ENCODE results near the gene IL25.

Gene IL25

DNA sequence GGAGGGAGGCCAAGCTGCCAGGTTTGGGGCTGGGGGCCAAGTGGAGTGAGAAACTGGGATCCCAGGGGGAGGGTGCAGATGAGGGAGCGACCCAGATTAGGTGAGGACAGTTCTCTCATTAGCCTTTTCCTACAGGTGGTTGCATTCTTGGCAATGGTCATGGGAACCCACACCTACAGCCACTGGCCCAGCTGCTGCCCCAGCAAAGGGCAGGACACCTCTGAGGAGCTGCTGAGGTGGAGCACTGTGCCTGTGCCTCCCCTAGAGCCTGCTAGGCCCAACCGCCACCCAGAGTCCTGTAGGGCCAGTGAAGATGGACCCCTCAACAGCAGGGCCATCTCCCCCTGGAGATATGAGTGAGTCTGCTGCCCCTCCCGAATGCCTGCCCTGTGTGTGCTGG is 432 bp downstream of the IL25 start:
- Histone ChIP-seq H3K4me1 (ENCODE audit: insufficient read depth, low read length) (no peaks in the 10 kb centered on the region), H3K4me3 (ENCODE audit: low read length) (no peak overlapping the region), H3K36me3 (ENCODE audit: insufficient read depth, low read length) (no peaks in the 10 kb centered on the region), H3K9me3 (ENCODE audit: low read length) (no peaks in the 10 kb centered on the region), H2AFZ (ENCODE audit: low read depth, low read length) (no peak overlapping the region), H3K27me3 (ENCODE audit: insufficient read depth, low read length) (peaks cover 46% of the 10 kb centered on the region)

DNA sequence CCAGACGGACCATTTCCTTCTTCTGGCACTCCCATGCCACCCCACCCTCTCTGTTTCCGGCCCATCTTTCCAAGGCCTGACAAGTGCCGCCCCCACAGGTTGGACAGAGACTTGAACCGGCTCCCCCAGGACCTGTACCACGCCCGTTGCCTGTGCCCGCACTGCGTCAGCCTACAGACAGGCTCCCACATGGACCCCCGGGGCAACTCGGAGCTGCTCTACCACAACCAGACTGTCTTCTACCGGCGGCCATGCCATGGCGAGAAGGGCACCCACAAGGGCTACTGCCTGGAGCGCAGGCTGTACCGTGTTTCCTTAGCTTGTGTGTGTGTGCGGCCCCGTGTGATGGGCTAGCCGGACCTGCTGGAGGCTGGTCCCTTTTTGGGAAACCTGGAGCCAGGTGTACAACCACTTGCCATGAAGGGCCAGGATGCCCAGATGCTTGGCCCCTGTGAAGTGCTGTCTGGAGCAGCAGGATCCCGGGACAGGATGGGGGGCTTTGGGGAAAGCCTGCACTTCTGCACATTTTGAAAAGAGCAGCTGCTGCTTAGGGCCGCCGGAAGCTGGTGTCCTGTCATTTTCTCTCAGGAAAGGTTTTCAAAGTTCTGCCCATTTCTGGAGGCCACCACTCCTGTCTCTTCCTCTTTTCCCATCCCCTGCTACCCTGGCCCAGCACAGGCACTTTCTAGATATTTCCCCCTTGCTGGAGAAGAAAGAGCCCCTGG is 3.1 kb downstream of the IL25 start:
- no peaks in the 10 kb centered on the region for H3K36me3 ChIP-seq (ENCODE audit: insufficient read depth, low read length)

DNA sequence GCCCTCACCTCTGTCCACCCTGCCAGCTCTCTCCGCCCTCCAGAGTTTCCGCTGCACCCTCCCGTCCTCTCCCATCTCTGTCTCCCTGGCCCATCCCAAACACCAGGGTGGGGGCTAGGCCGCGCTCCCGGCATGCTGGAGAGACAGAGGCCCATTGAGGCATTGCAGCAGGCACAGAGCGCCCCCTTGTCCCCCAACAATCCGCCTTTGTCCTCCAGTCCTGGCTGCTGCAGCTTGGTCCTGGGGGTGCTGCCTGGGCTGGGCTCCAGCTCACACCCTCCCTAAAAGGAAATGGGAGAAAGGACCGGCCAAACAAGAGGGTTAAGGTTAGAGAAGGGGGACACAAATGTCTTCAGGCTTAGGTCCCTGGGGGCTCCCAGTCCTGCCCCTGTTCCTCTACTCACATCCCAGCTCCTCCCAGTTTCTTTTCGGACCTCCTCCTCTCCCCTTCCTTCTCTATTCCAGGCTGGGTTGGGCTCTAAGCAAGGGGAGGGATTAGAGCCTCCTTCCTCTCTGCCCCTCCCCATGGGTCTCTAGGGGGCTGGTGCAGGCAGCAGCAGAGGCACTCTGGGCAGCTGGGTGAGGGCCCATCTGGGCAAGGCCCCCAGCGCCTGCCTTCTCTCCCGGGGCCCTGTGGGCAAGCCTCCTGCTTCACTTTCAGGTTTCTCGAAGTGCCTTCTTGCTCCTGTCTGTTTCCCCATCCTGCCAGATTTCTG is 4.0 kb downstream of the IL25 start, which contains the start of gene CMTM5:
CMTM5 (plus strand) TSS at position 565 of the 716 bp plus-strand sequence. CDS start 206 bp downstream, outside the sequence.
- no peaks in the 10 kb centered on the region for H3K36me3 ChIP-seq (ENCODE audit: insufficient read depth, low read length)

More for the DNA sequence above, 3.1 kb downstream of the IL25 start:
- Histone ChIP-seq H3K9me3 (ENCODE audit: low read length) (no peaks in the 10 kb centered on the region), H3K27me3 (ENCODE audit: insufficient read depth, low read length) (peaks cover 39% of the 10 kb centered on the region), H3K4me3 (ENCODE audit: low read length) (no peak overlapping the region), H2AFZ (ENCODE audit: low read depth, low read length) (no peak overlapping the region), H3K4me1 (ENCODE audit: insufficient read depth, low read length) (no peaks in the 10 kb centered on the region)

DNA sequence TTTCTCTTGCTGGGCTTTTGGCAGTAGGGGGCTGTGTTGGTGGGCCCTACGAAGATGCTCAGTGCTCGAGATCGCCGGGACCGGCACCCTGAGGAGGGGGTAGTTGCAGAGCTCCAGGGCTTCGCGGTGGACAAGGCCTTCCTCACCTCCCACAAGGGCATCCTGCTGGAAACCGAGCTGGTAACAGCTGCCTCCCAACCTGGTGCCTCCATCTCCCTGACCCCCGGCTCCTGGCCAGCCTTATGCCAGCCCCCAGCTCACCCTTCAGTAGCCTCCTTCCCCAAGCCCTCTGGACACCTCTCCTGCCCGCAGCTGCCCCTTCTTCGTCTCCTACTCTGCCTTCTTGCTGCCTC is 4.6 kb downstream of the IL25 start:
- no peaks in the 10 kb centered on the region for H3K9me3 ChIP-seq (ENCODE audit: low read length)
- H3K36me3 ChIP-seq (ENCODE audit: insufficient read depth, low read length), result no peaks in the 10 kb centered on the region
- H3K4me3 ChIP-seq (ENCODE audit: low read length), result no peak overlapping the region
- H2AFZ ChIP-seq (ENCODE audit: low read depth, low read length), result no peak overlapping the region
- peaks cover 35% of the 10 kb centered on the region for H3K27me3 ChIP-seq (ENCODE audit: insufficient read depth, low read length)
- no peaks in the 10 kb centered on the region for H3K4me1 ChIP-seq (ENCODE audit: insufficient read depth, low read length)

More for the DNA sequence above, 4.0 kb downstream of the IL25 start, which contains the start of gene CMTM5:
- Histone ChIP-seq H3K9me3 (ENCODE audit: low read length) (no peaks in the 10 kb centered on the region), H3K4me1 (ENCODE audit: insufficient read depth, low read length) (no peaks in the 10 kb centered on the region), H3K4me3 (ENCODE audit: low read length) (no peak within 1 kb of the TSS), H2AFZ (ENCODE audit: low read depth, low read length) (no peak within 1 kb of the TSS), H3K27me3 (ENCODE audit: insufficient read depth, low read length) (peaks cover 35% of the 10 kb centered on the region)

DNA sequence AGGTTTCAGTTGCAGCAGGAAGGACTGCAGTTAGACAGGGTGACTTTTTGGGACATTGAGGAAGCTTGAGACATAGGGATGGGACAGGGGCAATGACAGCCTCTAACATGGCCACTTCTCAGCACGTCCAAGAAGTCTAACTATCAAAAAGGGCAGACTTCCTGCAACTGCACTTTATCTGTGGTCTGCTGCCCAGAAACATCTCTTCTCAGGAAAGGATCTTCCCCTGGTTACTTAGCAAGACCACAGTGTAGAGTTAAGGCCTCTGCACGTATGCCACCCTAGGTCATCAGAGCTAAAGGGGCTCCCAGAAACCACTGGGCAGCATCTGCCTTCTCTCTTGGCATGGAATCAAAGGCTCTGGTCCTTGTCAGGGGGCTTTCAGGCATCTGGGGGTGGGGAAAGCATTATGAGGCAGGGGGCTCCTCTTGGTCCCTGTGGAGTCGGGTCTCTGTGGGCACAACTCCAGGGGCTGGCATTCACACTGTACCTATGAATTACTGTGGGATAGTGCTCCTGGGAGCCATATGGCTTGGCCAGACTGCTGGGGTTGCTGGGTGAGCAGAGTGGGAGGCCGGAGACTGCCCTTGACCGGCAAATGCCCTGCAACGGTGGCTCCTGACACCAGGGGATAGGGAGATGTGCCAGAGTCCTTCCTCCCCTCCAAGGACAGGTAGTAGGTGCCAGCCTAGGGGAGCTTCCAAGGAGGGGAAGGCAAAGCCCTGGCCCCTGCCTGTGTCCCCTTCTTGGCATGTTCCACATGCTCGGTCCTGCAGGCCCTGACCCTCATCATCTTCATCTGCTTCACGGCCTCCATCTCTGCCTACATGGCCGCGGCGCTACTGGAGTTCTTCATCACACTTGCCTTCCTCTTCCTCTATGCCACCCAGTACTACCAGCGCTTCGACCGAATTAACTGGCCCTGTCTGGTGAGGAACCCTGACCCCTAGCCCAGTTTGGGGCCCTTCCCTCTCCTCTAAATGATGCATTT is 5.3 kb downstream of the IL25 start:
- Histone ChIP-seq H3K9me3 (ENCODE audit: low read length) (no peaks in the 10 kb centered on the region), H3K36me3 (ENCODE audit: insufficient read depth, low read length) (no peaks in the 10 kb centered on the region), H3K4me3 (ENCODE audit: low read length) (no peak overlapping the region), H2AFZ (ENCODE audit: low read depth, low read length) (no peak overlapping the region), H3K4me1 (ENCODE audit: insufficient read depth, low read length) (no peaks in the 10 kb centered on the region), H3K27me3 (ENCODE audit: insufficient read depth, low read length) (peaks cover 32% of the 10 kb centered on the region)

DNA sequence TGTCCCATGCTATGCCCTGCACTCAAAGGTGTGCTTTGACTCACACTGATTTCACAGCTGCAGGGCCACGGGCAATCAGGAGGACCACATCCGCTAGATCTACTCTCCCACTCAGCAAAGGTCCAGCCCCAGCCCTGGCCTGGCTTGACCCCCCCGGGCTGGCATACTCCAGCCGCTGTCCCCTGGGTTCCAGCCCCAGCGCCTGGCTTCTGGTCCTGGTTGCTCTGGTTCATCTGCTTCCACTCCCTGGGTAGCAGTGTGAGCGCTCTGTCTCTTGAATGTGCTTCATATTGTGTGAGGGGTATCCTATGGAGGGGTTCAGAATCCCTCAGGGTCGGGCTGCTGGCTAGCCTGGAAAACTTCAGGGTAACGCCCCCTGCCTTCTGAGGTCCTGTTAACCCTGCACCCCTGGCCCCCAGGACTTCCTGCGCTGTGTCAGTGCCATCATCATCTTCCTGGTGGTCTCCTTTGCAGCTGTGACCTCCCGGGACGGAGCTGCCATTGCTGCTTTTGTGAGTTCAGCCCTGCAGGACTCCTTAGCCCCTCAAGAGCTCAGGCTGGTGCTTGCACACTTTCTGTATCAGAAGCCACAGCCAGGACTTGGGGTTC is 6.1 kb downstream of the IL25 start:
- H3K36me3 ChIP-seq (ENCODE audit: insufficient read depth, low read length), result no peaks in the 10 kb centered on the region
- peaks cover 32% of the 10 kb centered on the region for H3K27me3 ChIP-seq (ENCODE audit: insufficient read depth, low read length)
- no peaks in the 10 kb centered on the region for H3K4me1 ChIP-seq (ENCODE audit: insufficient read depth, low read length)
- H3K9me3 ChIP-seq (ENCODE audit: low read length), result no peaks in the 10 kb centered on the region
- no peak overlapping the region for H2AFZ ChIP-seq (ENCODE audit: low read depth, low read length)
- no peak overlapping the region for H3K4me3 ChIP-seq (ENCODE audit: low read length)

DNA sequence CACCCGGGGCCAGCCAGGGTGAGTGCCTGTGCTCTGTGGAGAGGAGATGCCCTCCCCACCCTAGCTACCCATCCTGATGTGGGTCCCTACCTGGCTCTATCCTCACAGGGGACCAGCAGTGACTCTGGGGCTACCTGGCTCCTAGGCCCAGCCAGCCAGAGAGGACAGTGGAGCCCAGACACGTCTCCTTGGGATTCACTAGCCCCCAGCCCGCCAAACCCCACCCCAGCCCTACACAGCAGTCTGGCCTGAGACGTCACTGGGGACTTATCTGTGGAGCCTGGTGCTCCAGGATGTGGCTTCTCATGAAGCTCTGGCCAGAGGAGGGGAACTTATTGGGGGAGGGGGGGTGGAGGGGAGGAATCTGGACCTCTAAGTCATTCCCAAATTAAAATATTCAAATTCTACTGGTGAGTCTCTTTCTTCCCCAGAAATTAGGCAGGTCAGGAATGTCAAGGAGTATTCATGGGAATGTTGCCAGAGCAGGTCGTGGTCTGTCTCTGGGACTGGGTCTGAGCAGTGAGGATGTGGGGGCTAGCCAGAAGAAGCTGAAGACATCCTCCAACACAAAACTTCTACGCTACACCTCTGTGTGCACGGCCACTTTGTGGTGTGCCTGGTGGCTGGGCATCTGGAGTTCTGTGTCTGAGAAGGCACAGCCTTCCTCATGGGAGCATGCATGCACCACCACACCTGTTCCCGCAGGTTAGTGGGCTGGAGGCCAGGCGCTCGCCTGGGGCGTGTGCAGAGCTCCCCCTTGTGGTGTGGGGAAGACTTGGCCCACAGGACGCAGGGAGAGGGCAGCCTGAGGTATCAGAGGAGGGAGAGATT is 7.0 kb downstream of the IL25 start:
- H3K4me1 ChIP-seq (ENCODE audit: insufficient read depth, low read length), result no peaks in the 10 kb centered on the region
- no peaks in the 10 kb centered on the region for H3K9me3 ChIP-seq (ENCODE audit: low read length)
- no peaks in the 10 kb centered on the region for H3K36me3 ChIP-seq (ENCODE audit: insufficient read depth, low read length)
- H2AFZ ChIP-seq (ENCODE audit: low read depth, low read length), result no peak overlapping the region
- H3K4me3 ChIP-seq (ENCODE audit: low read length), result no peak overlapping the region
- peaks cover 32% of the 10 kb centered on the region for H3K27me3 ChIP-seq (ENCODE audit: insufficient read depth, low read length)

DNA sequence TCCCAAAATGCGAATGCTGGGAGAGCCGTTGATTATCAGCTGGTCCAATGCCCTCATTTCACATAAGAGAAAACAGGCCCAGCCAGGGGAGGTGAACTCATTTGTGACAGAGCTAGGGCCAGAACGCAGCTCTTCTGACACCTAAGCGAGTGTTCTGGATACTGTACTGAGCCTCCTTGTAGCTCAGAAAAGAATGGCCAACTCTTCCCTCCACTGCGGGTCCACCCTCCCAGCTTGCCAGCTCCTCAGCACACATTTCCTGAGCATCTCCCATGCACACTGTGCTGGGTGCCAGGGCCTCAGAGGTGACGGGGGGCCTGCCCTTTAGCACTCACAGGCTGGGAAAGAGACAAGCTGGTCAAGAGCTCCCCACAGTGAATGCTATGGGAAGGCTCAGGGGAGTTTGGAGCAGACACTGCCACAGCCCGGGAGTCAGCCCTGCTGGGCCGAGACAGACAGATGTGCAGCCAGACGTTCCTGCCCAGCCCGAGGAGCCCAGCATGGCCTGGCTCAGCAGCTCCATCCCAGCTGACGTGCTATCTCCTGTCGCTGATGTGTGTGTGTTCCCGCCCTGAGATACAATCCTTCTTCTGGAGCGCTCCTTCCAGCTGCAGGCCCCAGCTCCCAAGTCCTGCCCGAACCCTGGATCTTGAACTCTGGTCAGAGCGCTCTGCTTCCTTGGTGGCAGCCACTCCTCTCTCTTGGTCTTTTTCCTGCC is 7.7 kb downstream of the IL25 start:
- Histone ChIP-seq H2AFZ (ENCODE audit: low read depth, low read length) (no peak overlapping the region), H3K4me1 (ENCODE audit: insufficient read depth, low read length) (no peaks in the 10 kb centered on the region), H3K4me3 (ENCODE audit: low read length) (no peak overlapping the region), H3K9me3 (ENCODE audit: low read length) (no peaks in the 10 kb centered on the region), H3K27me3 (ENCODE audit: insufficient read depth, low read length) (peaks cover 31% of the 10 kb centered on the region), H3K36me3 (ENCODE audit: insufficient read depth, low read length) (no peaks in the 10 kb centered on the region)

DNA sequence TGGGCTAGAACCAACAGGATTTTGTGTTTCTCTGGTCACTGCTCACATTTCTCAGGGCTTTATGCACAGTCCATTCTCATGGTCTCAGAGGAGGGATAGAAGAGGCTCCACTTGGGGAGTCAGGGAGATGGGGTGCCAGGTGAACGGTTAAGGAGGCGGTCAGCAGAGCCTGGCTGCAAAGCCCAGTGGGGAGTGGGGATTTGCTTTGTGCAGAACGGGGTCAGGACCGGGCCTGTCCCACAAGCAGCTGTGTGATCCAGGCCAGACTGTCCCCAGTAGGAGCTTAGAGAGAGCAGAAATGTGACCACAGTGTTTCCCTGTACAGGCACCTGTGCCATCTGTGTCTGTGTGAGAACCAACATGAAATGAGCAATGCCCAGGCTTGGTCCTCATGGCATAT is 8.4 kb downstream of the IL25 start:
- H3K4me3 ChIP-seq (ENCODE audit: low read length), result no peak overlapping the region

DNA sequence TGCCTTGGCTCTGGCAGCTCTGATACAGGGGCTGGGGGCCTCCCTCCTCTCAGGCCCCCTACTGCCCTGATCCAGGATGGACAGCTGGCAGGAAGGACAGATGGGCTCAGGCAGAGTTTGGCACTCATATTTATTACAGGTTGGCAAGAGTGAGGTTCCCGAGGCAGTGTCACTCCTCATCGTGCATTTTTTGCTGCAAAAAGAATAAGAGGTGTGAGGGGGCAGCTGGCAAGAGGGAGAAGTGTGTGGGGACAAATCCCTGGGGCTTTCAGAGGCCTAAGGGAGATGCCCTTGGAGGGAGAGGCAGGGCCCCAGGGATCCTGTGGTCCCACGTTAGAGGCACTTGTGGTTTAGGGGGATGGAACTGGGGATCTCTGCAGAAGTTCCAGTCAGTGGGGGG is 9.3 kb downstream of the IL25 start:
- H3K4me3 ChIP-seq (ENCODE audit: low read length), result no peak overlapping the region
- no peak overlapping the region for H2AFZ ChIP-seq (ENCODE audit: low read depth, low read length)
- H3K27me3 ChIP-seq (ENCODE audit: insufficient read depth, low read length), result peaks cover 23% of the 10 kb centered on the region
- no peaks in the 10 kb centered on the region for H3K4me1 ChIP-seq (ENCODE audit: insufficient read depth, low read length)
- H3K9me3 ChIP-seq (ENCODE audit: low read length), result no peaks in the 10 kb centered on the region
- H3K36me3 ChIP-seq (ENCODE audit: insufficient read depth, low read length), result no peaks in the 10 kb centered on the region

More for the DNA sequence above, 8.4 kb downstream of the IL25 start:
- no peak overlapping the region for H2AFZ ChIP-seq (ENCODE audit: low read depth, low read length)
- no peaks in the 10 kb centered on the region for H3K36me3 ChIP-seq (ENCODE audit: insufficient read depth, low read length)
- no peaks in the 10 kb centered on the region for H3K4me1 ChIP-seq (ENCODE audit: insufficient read depth, low read length)
- no peaks in the 10 kb centered on the region for H3K9me3 ChIP-seq (ENCODE audit: low read length)
- peaks cover 29% of the 10 kb centered on the region for H3K27me3 ChIP-seq (ENCODE audit: insufficient read depth, low read length)

DNA sequence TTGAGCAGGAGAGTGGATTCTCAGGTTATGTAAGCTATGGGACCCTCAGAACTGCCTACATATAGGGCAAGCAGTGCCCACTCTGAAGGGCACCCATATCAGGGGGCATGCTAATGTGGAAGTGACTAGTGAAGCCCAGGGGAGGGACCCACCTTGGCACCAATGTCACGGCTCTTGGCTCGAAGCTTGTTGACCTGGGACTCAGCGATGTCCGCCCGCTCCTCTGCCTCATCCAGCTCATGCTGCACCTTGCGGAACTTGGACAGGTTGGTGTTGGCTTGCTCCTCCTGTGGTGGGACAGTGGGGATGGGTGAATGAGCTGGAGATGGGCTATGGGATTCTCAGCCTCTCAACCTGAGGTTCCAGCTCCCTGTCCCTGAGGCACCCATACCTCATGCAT is 9.7 kb downstream of the IL25 start:
- H3K9me3 ChIP-seq (ENCODE audit: low read length), result no peaks in the 10 kb centered on the region
- no peak overlapping the region for H3K4me3 ChIP-seq (ENCODE audit: low read length)
- H2AFZ ChIP-seq (ENCODE audit: low read depth, low read length), result no peak overlapping the region
- H3K4me1 ChIP-seq (ENCODE audit: insufficient read depth, low read length), result no peaks in the 10 kb centered on the region
- no peaks in the 10 kb centered on the region for H3K36me3 ChIP-seq (ENCODE audit: insufficient read depth, low read length)
- peaks cover 19% of the 10 kb centered on the region for H3K27me3 ChIP-seq (ENCODE audit: insufficient read depth, low read length)
